SU-DHL-6 (cell line): ENCODE data around the gene PDCD6IP.
"Not testable (repeated sequence)": the region's sequence is repeated elsewhere in the genome, so short reads cannot be mapped to it uniquely, and the experiment has no call there.

Experiments used
- EZH2phosphoT487 ChIP-seq: fragments of 200-600 bp; sonication (generic), shearing (Covaris generic); conservative IDR thresholded peaks from 2 replicates; pipeline ENCODE4 v1.6.1; 2018; ENCODE audit warnings: mild to moderate bottlenecking, antibody characterized with exemption, low read length, moderate library complexity, mixed read lengths
- TF ChIP-seq, protein P1 (sequence below): fragments of 200-600 bp; sonication (generic); IDR thresholded peaks from one replicate; pipeline ENCODE4 v1.5.1; 2017; ENCODE audit warnings: antibody characterized with exemption, mild to moderate bottlenecking, low read length, moderate library complexity; ENCODE audit not compliant: insufficient read depth, poor library complexity, severe bottlenecking

GRCh38 chr3:33850599-33850998 lies 52.2 kb downstream of the PDCD6IP start:
- TF ChIP-seq, protein P1, sequence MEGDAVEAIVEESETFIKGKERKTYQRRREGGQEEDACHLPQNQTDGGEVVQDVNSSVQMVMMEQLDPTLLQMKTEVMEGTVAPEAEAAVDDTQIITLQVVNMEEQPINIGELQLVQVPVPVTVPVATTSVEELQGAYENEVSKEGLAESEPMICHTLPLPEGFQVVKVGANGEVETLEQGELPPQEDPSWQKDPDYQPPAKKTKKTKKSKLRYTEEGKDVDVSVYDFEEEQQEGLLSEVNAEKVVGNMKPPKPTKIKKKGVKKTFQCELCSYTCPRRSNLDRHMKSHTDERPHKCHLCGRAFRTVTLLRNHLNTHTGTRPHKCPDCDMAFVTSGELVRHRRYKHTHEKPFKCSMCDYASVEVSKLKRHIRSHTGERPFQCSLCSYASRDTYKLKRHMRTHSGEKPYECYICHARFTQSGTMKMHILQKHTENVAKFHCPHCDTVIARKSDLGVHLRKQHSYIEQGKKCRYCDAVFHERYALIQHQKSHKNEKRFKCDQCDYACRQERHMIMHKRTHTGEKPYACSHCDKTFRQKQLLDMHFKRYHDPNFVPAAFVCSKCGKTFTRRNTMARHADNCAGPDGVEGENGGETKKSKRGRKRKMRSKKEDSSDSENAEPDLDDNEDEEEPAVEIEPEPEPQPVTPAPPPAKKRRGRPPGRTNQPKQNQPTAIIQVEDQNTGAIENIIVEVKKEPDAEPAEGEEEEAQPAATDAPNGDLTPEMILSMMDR, result not testable (repeated sequence)
- TF ChIP-seq EZH2phosphoT487, result not testable (repeated sequence)
